Measurements from ENCODE around the gene SDC1.

- TF ChIP-seq CTCF (IDR thresholded peaks at IDR 0.05): no peak
- TF ChIP-seq POLR2A (IDR thresholded peaks at IDR 0.05): no peak
Measured at GRCh38 chr2:20212871-20213503, 11.9 kb downstream of the SDC1 start.
